ENCODE data around the gene LBR. TPM values are rescaled to one million over a fixed set of nuclear protein-coding genes. Genes with fewer than 3 reads are reported as not detected.

LBR gene
- total RNA-seq, 1 experiment from 2014 or later: 86.0 TPM

- no peaks in the 10 kb centered on the region for H3K36me3 Mint-ChIP-seq
- no peaks in the 10 kb centered on the region for H3K9me3 Mint-ChIP-seq
- DNase-seq (ENCODE audit: low spot score): no peak
- H3K4me1 Mint-ChIP-seq: peaks cover 15% of the 10 kb centered on the region
- CTCF ChIA-PET: interaction anchor here (0.6 to 2.3 kb wide), 7 partner anchors 9 to 342 kb away, joined by 3 to 99 read pairs (median 19); partner anchors contain the start of gene SRP9
- ATAC-seq: no peak
- H3K27me3 Mint-ChIP-seq (ENCODE audit: low read depth): peaks cover 4% of the 10 kb centered on the region
- H3K27ac Mint-ChIP-seq: no peak overlapping the region
- POLR2A ChIA-PET: no interaction called here
- no peak overlapping the region for H3K4me3 Mint-ChIP-seq
- TF ChIP-seq, protein P1, sequence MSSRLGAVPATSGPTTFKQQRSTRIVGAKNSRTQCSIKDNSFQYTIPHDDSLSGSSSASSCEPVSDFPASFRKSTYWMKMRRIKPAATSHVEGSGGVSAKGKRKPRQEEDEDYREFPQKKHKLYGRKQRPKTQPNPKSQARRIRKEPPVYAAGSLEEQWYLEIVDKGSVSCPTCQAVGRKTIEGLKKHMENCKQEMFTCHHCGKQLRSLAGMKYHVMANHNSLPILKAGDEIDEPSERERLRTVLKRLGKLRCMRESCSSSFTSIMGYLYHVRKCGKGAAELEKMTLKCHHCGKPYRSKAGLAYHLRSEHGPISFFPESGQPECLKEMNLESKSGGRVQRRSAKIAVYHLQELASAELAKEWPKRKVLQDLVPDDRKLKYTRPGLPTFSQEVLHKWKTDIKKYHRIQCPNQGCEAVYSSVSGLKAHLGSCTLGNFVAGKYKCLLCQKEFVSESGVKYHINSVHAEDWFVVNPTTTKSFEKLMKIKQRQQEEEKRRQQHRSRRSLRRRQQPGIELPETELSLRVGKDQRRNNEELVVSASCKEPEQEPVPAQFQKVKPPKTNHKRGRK (CRISPR knock-in tag; IDR thresholded peaks at IDR 0.05; ENCODE audit: borderline replicate concordance): no peak
- TF ChIP-seq, protein P2, sequence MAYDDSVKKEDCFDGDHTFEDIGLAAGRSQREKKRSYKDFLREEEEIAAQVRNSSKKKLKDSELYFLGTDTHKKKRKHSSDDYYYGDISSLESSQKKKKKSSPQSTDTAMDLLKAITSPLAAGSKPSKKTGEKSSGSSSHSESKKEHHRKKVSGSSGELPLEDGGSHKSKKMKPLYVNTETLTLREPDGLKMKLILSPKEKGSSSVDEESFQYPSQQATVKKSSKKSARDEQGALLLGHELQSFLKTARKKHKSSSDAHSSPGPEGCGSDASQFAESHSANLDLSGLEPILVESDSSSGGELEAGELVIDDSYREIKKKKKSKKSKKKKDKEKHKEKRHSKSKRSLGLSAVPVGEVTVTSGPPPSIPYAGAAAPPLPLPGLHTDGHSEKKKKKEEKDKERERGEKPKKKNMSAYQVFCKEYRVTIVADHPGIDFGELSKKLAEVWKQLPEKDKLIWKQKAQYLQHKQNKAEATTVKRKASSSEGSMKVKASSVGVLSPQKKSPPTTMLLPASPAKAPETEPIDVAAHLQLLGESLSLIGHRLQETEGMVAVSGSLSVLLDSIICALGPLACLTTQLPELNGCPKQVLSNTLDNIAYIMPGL (CRISPR knock-in tag; IDR thresholded peaks at IDR 0.05): no peak
- TF ChIP-seq NFATC4 (CRISPR knock-in tag; IDR thresholded peaks at IDR 0.05) (no peak), ZBTB43 (CRISPR knock-in tag; IDR thresholded peaks at IDR 0.05) (no peak), PREB (CRISPR knock-in tag; IDR thresholded peaks at IDR 0.05; ENCODE audit: borderline replicate concordance) (no peak), ZNF671 (CRISPR knock-in tag; IDR thresholded peaks at IDR 0.05) (no peak), FOXJ3 (CRISPR knock-in tag; IDR thresholded peaks at IDR 0.05; ENCODE audit: borderline replicate concordance) (no peak), NR2C2 (CRISPR knock-in tag; IDR thresholded peaks at IDR 0.05) (no peak), MYBL2 (CRISPR knock-in tag; IDR thresholded peaks at IDR 0.05) (no peak), ERG (CRISPR knock-in tag; IDR thresholded peaks at IDR 0.05) (no peak), ATF2 (CRISPR knock-in tag; IDR thresholded peaks at IDR 0.05; ENCODE audit: borderline replicate concordance, low read depth) (no peak), ZNF423 (CRISPR knock-in tag; IDR thresholded peaks at IDR 0.05) (no peak), RELA (CRISPR knock-in tag; IDR thresholded peaks at IDR 0.05; ENCODE audit: borderline replicate concordance) (no peak), ZNF263 (CRISPR knock-in tag; IDR thresholded peaks at IDR 0.05; ENCODE audit: low read depth) (no peak), PRRX2 (CRISPR knock-in tag; IDR thresholded peaks at IDR 0.05) (no peak), ZNF396 (CRISPR knock-in tag; IDR thresholded peaks at IDR 0.05; ENCODE audit: borderline replicate concordance) (no peak), NFYB (CRISPR knock-in tag; conservative IDR thresholded peaks at IDR 0.05; ENCODE audit: low read depth) (no peak)
- TF ChIP-seq, protein P3, sequence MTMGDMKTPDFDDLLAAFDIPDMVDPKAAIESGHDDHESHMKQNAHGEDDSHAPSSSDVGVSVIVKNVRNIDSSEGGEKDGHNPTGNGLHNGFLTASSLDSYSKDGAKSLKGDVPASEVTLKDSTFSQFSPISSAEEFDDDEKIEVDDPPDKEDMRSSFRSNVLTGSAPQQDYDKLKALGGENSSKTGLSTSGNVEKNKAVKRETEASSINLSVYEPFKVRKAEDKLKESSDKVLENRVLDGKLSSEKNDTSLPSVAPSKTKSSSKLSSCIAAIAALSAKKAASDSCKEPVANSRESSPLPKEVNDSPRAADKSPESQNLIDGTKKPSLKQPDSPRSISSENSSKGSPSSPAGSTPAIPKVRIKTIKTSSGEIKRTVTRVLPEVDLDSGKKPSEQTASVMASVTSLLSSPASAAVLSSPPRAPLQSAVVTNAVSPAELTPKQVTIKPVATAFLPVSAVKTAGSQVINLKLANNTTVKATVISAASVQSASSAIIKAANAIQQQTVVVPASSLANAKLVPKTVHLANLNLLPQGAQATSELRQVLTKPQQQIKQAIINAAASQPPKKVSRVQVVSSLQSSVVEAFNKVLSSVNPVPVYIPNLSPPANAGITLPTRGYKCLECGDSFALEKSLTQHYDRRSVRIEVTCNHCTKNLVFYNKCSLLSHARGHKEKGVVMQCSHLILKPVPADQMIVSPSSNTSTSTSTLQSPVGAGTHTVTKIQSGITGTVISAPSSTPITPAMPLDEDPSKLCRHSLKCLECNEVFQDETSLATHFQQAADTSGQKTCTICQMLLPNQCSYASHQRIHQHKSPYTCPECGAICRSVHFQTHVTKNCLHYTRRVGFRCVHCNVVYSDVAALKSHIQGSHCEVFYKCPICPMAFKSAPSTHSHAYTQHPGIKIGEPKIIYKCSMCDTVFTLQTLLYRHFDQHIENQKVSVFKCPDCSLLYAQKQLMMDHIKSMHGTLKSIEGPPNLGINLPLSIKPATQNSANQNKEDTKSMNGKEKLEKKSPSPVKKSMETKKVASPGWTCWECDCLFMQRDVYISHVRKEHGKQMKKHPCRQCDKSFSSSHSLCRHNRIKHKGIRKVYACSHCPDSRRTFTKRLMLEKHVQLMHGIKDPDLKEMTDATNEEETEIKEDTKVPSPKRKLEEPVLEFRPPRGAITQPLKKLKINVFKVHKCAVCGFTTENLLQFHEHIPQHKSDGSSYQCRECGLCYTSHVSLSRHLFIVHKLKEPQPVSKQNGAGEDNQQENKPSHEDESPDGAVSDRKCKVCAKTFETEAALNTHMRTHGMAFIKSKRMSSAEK (CRISPR knock-in tag; IDR thresholded peaks at IDR 0.05; ENCODE audit: borderline replicate concordance): no peak
- TF ChIP-seq, protein P4, sequence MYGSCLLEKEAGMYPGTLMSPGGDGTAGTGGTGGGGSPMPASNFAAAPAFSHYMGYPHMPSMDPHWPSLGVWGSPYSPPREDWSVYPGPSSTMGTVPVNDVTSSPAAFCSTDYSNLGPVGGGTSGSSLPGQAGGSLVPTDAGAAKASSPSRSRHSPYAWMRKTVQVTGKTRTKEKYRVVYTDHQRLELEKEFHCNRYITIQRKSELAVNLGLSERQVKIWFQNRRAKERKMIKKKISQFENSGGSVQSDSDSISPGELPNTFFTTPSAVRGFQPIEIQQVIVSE (CRISPR knock-in tag; IDR thresholded peaks at IDR 0.05; ENCODE audit: borderline replicate concordance): no peak
Observed at GRCh38 chr1:225476100-225476511, 48.3 kb upstream of the LBR start.

Measured in WTC11 (cell line).